ENCODE data around the gene GRM5.
"Not testable (repeated sequence)": the region's sequence is repeated elsewhere in the genome, so short reads cannot be mapped to it uniquely, and the experiment has no call there.

GRM5 gene

DNA sequence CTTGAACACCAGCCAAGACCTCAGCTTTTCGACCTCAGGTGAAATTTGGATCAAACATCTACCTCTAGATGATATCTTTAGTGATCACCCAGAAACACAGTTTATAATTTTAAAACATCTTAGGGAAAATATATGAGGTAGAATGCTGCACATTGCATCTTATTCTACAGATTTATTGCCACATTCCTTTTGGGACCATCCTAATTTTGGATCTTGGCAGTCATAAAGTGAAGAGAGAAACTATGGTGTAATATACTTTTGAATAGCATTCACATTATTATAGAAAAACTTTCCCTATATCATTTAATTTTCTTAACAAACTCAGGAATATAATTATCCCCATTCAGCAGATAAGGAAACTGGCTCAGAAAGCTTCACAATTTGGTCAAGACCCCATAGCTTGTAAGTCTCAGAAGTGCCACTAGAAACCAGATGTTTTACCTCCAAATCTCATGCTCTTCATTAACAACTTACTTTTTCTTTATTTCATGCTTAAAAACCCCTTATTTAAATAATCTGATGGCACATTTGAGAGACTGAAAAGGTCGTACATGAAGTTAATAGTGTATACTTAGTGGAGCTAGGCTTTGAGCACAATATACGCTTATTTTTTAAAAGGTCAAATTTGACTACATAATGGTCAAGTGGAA is 529.0 kb downstream of the GRM5 start:
- no peak for DNase-seq

- DNase-seq: peak in 1 of 2 experiments; percentile 16
Measured at GRCh38 chr11:88535916-88536547, 529.8 kb downstream of the GRM5 start.

DNA sequence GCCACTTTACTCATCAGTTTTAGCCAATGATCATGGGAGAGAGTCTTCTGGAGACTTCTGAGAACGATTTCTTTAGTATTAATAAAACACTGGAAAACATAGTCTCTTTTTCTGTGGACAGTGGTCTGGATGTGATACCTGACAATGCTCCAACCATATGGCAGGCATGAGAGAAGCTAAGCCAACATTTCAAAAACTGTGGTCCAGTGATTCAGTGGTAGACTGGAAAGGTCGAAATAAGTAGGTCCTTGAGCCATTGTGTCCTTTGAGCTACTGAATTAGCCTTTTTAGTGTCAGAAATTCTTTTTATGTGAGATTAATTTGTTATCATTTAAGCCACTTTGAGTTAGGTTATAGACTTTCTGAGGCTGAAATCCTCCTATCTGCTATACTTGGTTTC is 530.5 kb downstream of the GRM5 start:
- DNase-seq: no peak

- not testable (repeated sequence) for DNase-seq
Measured at GRCh38 chr11:88534706-88535105, 531.1 kb downstream of the GRM5 start.

- DNase-seq: no peak
Measured at GRCh38 chr11:88534185-88534584, 531.6 kb downstream of the GRM5 start.

- no peak for DNase-seq
Measured at GRCh38 chr11:88533001-88533400, 532.8 kb downstream of the GRM5 start.

DNA sequence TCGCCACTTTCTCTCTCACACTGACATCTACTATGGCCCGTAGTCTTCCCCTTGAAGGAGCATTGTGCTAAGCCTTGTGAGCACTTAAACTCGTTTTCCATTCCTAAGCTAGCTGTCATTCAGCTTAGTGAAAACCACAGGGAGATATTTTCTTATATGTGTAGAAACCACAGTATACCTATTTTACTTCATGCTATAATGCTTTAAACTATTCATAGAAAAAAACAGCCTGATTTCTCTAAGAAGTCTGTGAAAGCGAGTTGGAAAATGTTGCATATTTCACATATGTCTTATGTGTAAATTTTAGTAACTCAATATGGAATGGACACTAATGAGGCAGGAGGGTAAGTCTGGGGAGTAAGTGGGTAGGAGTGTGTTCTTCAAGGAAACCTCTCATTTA is 534.0 kb downstream of the GRM5 start:
- DNase-seq: no peak

DNA sequence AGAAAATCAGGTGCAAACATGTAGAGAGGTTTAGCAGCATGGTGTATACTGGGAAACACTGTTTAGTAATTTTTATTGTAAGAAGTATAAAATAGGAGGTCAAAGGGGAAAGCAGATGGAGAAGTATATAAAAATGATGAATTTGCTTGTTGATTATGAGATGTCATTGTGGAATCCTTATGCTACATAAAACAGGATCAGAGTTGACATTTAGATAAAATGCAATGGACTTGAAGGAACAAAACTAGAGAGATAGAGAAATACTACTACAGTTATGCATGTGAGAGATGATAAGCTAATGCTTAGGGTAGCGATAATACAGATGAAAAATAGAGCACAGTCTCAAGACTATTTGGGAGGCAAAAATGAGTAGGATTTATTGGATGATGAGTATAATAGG is 536.4 kb downstream of the GRM5 start:
- no peak for DNase-seq

DNA sequence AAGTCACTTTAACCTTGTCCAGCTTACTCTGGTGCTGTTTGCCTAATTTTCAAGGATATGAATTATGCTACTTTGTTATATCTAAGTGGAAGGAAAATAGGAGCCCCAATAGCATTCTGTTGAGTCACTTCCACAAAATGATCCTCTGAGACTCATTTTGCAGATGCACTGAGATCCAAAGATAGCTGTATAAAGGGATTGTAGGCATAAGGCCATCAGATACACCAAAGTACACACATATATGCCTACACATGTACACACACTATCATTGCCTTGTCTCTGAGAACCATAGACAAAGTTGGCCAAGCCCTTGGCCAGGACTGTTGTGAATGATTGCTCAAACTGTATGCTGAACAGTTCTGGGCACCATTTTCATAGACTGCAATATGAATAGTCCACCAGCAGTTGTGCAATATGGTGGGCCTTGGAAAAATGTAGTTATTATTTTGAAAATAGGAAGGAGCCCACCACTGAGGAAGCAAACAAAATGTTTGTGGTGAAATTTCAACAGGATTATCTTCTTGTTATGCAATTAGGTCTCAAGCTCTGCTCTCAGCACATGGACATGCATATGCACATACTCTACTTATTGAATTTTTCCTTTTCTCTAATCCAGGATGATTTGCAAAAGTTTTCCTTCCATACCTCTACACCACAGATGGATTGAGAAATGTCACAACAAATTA is 542.3 kb downstream of the GRM5 start:
- DNase-seq: peak; percentile 60 to 63

GRCh38 chr11:88522624-88523385 is 543.0 kb downstream of the GRM5 start:
- DNase-seq: no peak

DNA sequence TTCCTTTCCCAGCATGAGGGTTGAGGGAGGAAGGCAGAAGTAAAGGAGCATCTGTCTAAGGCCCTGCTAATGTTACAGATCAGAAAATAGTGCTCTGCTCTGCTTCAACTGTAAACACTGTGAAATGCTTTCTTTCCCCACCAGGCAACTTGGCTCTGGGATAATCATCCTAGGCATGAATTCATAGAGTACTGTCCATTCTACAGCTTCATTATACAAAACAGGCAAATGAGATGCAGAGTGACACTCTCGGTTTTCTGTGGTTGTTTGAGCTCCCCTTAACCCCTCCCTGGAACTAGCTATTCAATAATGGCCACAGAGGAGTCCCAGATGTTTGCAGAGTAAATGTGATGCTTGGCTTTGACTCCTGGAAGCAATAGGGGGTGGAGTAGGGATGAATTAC is 544.0 kb downstream of the GRM5 start:
- no peak for DNase-seq

- DNase-seq: no peak
Measured at GRCh38 chr11:88521399-88521798, 544.4 kb downstream of the GRM5 start.

GRCh38 chr11:88520391-88520790 is 545.4 kb downstream of the GRM5 start:
- no peak for DNase-seq

GRCh38 chr11:88515002-88515401 is 550.8 kb downstream of the GRM5 start:
- no peak for DNase-seq

DNA sequence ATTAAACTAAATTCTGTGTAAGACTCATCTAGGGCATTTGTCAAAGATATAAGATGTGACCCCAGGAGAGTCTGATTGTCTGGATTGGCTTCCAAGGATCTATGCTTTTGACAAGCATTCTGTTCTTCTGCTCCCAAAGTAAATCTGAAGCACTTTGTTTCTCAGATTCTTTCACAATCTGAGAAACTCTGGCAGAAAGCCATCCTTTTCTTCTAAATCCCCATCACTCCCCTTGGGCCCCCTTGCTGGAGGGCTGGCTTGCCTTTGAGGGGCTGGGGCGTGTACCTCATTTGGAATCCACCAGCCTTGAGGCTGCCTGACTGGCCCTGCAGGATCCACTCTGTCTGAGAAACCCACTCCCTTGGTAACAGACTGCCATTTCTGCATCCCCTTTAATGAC is 554.8 kb downstream of the GRM5 start:
- DNase-seq: no peak

DNA sequence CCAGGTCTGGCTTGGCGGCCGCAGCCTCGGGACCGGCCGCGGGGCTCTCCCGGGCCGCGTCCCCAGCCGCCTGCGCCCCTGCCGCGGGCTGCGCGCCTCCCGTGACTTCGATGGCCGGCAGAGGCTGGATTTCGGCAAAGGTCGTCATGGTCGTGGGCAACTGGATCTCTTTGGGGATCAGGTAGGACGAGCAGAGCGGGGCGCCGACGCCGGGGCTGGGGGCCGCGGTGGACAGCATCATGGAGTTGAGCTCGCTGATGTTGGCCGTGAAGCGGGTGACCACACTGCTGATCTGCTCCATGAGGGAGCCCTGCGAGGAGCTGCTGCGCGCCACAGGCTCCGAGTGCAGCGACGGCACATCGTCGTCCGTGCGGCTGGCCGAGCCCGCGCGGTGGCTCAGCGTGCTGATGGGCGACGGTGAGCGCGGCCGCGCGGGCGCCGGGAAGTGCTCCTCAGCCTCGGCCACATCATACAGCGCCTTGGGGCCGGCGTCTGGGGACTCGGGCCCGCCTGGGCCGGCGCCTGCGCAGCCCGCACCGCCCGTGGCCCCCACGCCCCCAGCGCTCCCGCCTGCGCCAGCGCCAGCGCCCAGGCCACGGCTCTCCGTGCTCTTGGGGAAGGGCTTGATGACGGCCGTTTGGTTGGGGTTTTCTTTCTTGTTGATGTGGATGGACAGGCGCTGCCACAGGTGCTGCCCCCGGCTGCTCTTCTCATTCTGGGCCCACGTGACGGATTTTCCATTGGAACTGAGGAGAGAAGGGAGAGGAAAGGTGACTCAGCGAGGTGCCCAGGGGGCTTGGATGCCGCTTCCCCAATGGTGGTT is 556.8 kb downstream of the GRM5 start:
- no peak for DNase-seq

- no peak for DNase-seq
Measured at GRCh38 chr11:88508418-88508758, 557.4 kb downstream of the GRM5 start.

DNA sequence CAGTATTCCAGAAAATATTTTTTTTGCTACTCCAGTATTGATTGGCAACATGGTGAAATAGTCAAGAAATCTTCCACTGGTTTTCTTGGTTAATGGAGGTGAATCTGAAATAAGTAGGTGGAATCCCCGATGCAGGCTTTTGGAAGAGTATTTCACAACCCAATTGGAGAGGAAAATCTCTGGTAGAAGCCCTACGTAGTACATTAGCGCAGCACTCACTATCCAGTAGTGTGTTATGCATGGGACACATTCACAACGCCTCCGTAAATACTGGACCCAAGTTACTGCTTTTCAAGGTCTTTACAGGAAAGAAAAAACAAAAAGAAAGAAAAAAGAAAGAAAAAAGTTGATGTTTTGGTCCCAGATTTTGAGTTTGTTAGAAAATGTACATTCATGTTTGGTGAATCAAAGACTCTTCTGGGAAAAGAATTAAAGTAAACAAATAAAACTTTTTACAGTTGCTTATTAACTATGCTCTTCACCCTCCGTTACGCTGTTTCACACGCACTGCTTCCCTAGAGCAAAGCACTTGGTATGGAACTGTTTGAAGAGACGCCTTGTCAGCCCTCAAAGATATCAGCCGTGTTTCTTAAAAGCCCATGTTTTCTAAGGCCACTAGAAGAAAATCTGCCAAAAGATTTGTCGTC is 557.9 kb downstream of the GRM5 start:
- no peak for DNase-seq

GRCh38 chr11:88501541-88501940 is 564.2 kb downstream of the GRM5 start:
- peak; percentile 48 to 51 for DNase-seq

DNA sequence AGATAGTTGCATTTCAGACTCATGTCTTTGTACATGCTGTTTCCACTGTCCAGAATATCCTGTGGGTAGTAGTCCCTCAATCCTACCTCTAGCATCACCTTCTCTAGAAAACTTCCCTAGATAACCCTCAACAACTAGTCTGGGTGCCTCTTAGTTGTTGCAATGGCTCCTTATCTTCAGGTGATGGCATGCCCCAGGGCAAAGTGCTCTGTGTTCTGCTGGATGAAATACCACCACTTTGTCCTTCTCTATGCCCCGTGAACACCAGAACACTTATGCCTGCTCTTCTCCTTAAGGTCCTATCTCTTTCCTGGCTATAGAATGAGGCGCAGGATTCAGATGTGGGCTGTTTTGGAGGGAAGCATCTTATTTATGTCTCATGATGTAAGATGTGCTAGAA is 569.9 kb downstream of the GRM5 start:
- DNase-seq: no peak

DNA sequence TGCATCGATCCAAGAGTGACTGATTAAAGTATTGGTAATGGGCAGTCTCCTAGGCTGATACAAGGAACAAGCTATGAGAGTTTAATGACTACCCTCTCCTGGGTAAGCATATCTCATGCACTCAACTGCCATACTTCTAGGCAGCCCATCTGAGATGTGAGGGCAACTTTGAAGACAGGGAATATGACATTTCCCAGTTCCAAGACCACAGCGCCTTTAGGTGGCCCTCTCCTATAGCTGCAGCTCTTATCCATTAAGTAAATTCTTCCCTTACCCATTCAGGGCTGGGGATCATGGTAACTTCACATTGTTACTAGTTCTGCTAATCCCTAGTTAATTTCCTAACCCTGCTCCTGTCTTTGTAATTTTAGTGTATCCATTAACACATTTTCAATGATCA is 570.9 kb downstream of the GRM5 start:
- peak in 1 of 2 experiments; percentile 4 for DNase-seq

GRCh38 chr11:88491674-88492073 is 574.1 kb downstream of the GRM5 start:
- DNase-seq: no peak

Measured in AML-193 (cell line).